Upper lobe of right lung (tissue), 1 donor: ENCODE measurements around the gene EXOC1. TPM values are rescaled to one million over a fixed set of nuclear protein-coding genes. Genes with fewer than 3 reads are reported as not detected.

Source experiments
- ATAC-seq: fragments of 200-7000 bp; cut with Tn5 transposase; one replicate; pipeline ENCODE4 v1.9.1; 2020; ENCODE audit warnings: mild to moderate bottlenecking, moderate library complexity
- DNase-seq: peaks from one replicate; pipeline ENCODE4 v3.0.0-alpha.2; 2020
- H3K27ac ChIP-seq: fragments of 200-600 bp; one replicate; pipeline ENCODE4 v1.8.0; 2022
- H3K27me3 ChIP-seq: fragments of 200-600 bp; one replicate; pipeline ENCODE4 v1.8.0; 2022; ENCODE audit warnings: mild to moderate bottlenecking
- H3K36me3 ChIP-seq: fragments of 200-600 bp; one replicate; pipeline ENCODE4 v1.8.0; 2022
- H3K4me1 ChIP-seq: fragments of 200-600 bp; one replicate; pipeline ENCODE4 v1.8.0; 2022
- H3K4me3 ChIP-seq: fragments of 200-600 bp; one replicate; pipeline ENCODE4 v1.8.0; 2022; ENCODE audit warnings: mild to moderate bottlenecking
- H3K9me3 ChIP-seq: fragments of 200-600 bp; one replicate; pipeline ENCODE4 v1.8.0; 2022
- intact Hi-C: fragments of 100-400 bp; cut with DNase I; formaldehyde crosslinking; loops from one replicate; pipeline ENCODE4 v1.11.0; 2022
- total RNA-seq: library from RNA; stranded (reverse); fragmentation: NEBNext Ultra II Directional; extraction: Animal tissue kit (Norgen Biotek cat#: 25700); gene quantifications from one replicate; pipeline ENCODE4 v1.2.1, GENCODE V29; 2021
- TF ChIP-seq, protein P1 (sequence below): fragments of 200-600 bp; IDR thresholded peaks from one replicate; pipeline ENCODE4 v1.8.0; 2022; ENCODE audit warnings: antibody characterized with exemption
- donor health status: DM: no; HTN: yes; CAD: no; lungs with severe emphysema.

The EXOC1 gene
- total RNA-seq, 1 donor from 2014 or later: 32.9 TPM

DNA sequence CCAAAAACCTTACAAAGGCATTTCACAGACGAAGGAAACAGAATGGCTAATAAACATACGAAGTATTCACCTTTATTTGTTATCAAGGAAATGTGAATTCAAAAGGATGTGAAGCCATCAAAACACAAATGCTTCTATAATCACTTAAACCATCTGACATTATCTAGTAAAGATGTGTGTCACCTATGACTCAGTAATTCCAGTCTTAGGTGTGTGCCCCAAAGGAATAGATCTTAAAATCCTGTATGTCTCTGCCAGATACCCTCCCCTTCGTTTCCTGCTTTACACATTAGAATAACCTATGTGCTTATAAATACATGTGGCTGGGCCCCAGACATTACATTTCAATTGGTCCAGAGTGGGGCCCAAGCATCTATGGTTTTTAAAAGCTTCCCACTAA, 53.5 kb downstream of the EXOC1 start:
- H3K27me3 ChIP-seq: no peaks in the 10 kb centered on the region
- no peak overlapping the region for H3K4me3 ChIP-seq
- no peak overlapping the region for H3K27ac ChIP-seq
- ATAC-seq: no peak
- TF ChIP-seq, protein P1, sequence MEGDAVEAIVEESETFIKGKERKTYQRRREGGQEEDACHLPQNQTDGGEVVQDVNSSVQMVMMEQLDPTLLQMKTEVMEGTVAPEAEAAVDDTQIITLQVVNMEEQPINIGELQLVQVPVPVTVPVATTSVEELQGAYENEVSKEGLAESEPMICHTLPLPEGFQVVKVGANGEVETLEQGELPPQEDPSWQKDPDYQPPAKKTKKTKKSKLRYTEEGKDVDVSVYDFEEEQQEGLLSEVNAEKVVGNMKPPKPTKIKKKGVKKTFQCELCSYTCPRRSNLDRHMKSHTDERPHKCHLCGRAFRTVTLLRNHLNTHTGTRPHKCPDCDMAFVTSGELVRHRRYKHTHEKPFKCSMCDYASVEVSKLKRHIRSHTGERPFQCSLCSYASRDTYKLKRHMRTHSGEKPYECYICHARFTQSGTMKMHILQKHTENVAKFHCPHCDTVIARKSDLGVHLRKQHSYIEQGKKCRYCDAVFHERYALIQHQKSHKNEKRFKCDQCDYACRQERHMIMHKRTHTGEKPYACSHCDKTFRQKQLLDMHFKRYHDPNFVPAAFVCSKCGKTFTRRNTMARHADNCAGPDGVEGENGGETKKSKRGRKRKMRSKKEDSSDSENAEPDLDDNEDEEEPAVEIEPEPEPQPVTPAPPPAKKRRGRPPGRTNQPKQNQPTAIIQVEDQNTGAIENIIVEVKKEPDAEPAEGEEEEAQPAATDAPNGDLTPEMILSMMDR: no peak
- no peak for DNase-seq
- H3K9me3 ChIP-seq: no peaks in the 10 kb centered on the region
- intact Hi-C loops: no loop called here
- no peaks in the 10 kb centered on the region for H3K4me1 ChIP-seq
- H3K36me3 ChIP-seq: peaks cover 13% of the 10 kb centered on the region

DNA sequence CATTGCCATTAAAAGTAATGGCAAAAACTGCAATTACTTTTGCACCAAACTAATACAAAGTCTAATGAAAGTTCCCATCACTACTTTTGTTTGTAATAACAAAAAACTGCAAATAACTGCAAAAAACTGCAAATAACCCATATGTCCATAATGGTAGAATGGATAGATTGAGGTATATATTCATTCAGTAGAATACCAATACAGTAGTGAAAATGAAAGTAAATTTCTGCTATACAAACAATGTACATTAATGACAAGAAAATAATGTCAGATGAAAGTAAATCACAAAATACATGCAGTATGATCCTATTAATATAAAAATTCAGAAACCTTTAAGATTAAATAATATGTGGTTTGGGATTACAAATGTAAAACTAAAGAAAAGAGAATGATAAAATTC, 54.0 kb downstream of the EXOC1 start:
- TF ChIP-seq, protein P1: no peak
- no peak overlapping the region for H3K27ac ChIP-seq
- DNase-seq (no peak), ATAC-seq (no peak)
- H3K4me3 ChIP-seq: no peak overlapping the region
- intact Hi-C loops: no loop called here
- peaks cover 13% of the 10 kb centered on the region for H3K36me3 ChIP-seq
- H3K9me3 ChIP-seq: no peaks in the 10 kb centered on the region
- no peaks in the 10 kb centered on the region for H3K4me1 ChIP-seq
- no peaks in the 10 kb centered on the region for H3K27me3 ChIP-seq

DNA sequence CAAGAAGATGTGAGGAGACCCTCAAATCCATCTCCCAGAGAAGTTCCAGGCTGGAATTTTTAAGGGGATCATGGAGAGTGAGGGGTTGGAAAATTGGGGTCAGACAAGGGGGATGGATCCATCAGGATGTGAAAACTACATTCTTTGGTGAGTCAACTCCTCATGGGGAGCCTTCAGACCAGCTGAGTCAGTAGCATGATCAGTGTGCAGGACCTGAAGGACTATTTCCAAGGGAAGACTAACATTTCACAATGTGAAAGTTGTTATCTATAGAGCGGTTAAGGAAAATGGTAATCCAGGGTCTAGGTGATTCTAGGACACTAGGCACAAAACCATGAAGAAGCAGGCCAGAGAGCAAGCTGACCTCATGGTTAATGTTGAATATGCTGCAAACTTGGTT, 56.7 kb downstream of the EXOC1 start:
- ATAC-seq: no peak
- Histone ChIP-seq H3K9me3 (no peaks in the 10 kb centered on the region), H3K36me3 (peaks cover 2% of the 10 kb centered on the region), H3K4me3 (no peak overlapping the region), H3K4me1 (no peaks in the 10 kb centered on the region), H3K27ac (no peak overlapping the region), H3K27me3 (no peaks in the 10 kb centered on the region)
- TF ChIP-seq, protein P1: no peak
- intact Hi-C loops: no loop called here
- DNase-seq: no peak

DNA sequence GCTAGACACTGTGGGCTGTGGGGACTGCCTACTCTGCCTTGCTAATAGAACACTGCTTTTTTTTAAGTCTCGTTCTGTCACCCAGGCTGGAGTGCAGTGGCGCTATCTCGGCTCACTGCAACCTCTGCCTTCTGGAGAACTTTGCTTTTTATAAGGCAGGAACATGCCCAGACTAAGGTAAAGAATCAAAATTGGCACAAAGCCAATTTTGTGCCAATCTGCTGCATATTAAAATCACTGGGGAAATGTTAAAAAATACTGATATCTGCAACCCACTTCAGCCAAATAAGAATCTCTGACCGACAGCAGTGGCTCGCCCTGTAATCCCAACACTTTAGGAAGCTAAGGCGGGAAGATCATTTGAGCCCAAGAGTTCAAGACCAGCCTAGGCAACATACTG, 58.8 kb downstream of the EXOC1 start:
- Histone ChIP-seq H3K4me1 (no peaks in the 10 kb centered on the region), H3K9me3 (no peaks in the 10 kb centered on the region), H3K27ac (no peak overlapping the region), H3K27me3 (no peaks in the 10 kb centered on the region), H3K4me3 (no peak overlapping the region), H3K36me3 (no peaks in the 10 kb centered on the region)
- DNase-seq (no peak), ATAC-seq (no peak)
- TF ChIP-seq, protein P1: no peak
- intact Hi-C loops: no loop called here

DNA sequence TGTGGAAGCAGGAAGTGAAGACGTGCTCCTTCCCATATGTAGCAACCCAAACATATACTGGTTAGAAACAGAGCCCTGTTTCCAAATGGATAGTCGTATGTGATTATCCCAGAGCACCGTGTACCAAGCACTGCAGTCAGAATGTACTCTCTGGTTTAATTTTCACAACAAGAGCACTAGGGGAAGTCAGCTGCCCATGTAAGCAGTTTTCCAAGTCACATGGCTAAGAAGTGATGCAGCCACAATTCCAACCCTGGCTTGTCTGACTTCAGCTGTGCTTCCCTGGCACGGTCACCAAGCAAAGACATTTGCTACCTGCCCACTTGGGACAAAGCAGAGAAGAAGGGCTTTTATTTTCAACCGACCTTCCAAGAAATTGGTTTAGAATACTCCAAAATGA, 67.1 kb downstream of the EXOC1 start:
- no peaks in the 10 kb centered on the region for H3K9me3 ChIP-seq
- H3K4me3 ChIP-seq: no peak overlapping the region
- intact Hi-C loops: no loop called here
- ATAC-seq (peak; percentile 46), DNase-seq (no peak)
- no peaks in the 10 kb centered on the region for H3K4me1 ChIP-seq
- H3K36me3 ChIP-seq: no peaks in the 10 kb centered on the region
- TF ChIP-seq, protein P1: no peak
- no peaks in the 10 kb centered on the region for H3K27me3 ChIP-seq
- H3K27ac ChIP-seq: no peak overlapping the region

DNA sequence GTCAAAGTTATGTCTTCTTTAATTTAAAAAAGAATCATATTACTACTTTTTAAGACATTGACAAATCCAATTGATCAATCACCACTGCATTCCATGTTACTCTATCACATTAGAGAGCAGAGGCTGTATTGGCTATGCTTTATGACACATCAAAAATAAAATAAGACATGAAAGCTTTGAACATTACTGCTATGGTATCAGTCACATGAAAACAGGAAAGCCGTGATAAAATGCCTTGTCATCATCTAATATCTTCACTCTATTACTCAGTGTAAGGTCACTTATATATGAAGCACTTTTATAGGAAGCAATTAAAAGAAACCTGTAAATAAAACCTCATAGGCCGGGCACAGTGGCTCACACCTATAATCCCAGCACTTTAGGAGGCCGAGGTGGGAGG, 67.6 kb downstream of the EXOC1 start:
- no peaks in the 10 kb centered on the region for H3K36me3 ChIP-seq
- no peak for DNase-seq
- TF ChIP-seq, protein P1: no peak
- H3K4me3 ChIP-seq: no peak overlapping the region
- intact Hi-C loops: no loop called here
- ATAC-seq: no peak
- H3K4me1 ChIP-seq: no peaks in the 10 kb centered on the region
- H3K27ac ChIP-seq: no peak overlapping the region
- no peaks in the 10 kb centered on the region for H3K27me3 ChIP-seq
- no peaks in the 10 kb centered on the region for H3K9me3 ChIP-seq
